HCT116 (cell line): ENCODE measurements around the gene HCRTR1. TPM values are rescaled to one million over a fixed set of nuclear protein-coding genes. Genes with fewer than 3 reads are reported as not detected.

Experiments
- ATAC-seq: fragments of 200-7000 bp; cut with Tn5 transposase; 2 replicates; pipeline ENCODE4 v1.9.1; 2020; ENCODE audit warnings: mild to moderate bottlenecking, moderate library complexity
- BruUV-seq: library from RNA; stranded (reverse); fragments of 400-500 nt; replicated peaks from 2 replicates; lab custom pipeline; 2021; lab: Mats Ljungman, UMichigan
- CTCF ChIA-PET: fragments of 300-600 bp; sonication (Branson Sonifier 250); formaldehyde crosslinking; loops from one replicate; lab custom pipeline; 2021; ENCODE audit warnings: antibody characterized with exemption; lab: Charles Lee
- POLR2A ChIA-PET: fragments of 300-600, 350-600 bp; sonication (Branson Sonifier 250); formaldehyde crosslinking; loops from one replicate; lab custom pipeline; 2021; ENCODE audit warnings: antibody characterized with exemption; lab: Charles Lee
- RAD21 ChIA-PET, 2 experiments: fragments of 300-600 bp; sonication (Branson Sonifier 250); formaldehyde crosslinking; loops; one replicate each; lab custom pipeline; 2023; ENCODE audit warnings: low total read pairs in 2 of 2; ENCODE audit not compliant: uncharacterized antibody in 2 of 2, unreplicated experiment in 2 of 2, low non-redundant PET in 1 of 2; lab: Charles Lee
- DNase-seq: peaks from one replicate; pipeline ENCODE4 v3.0.0-alpha.2; 2010; ENCODE audit warnings: low read depth, low spot score
- H2AFZ ChIP-seq: fragments of 200-600 bp; shearing (Covaris generic), sonication (generic); 2 replicates; pipeline ENCODE4 v1.6.1; 2017; ENCODE audit warnings: low read depth, mixed run types, mixed read lengths, antibody characterized with exemption, low read length; ENCODE audit not compliant: poor library complexity, severe bottlenecking
- H3K27ac ChIP-seq: 2 replicates; pipeline ENCODE4 v1.5.1; 2012; ENCODE audit warnings: low read depth, low read length
- H3K27me3 ChIP-seq: fragments of 200-600 bp; sonication (generic); 2 replicates; pipeline ENCODE4 v1.6.1; 2016; ENCODE audit warnings: mixed run types, low read length, mixed read lengths; ENCODE audit not compliant: insufficient read depth
- H3K36me3 ChIP-seq, 2 experiments: fragments of 200-500 bp in 1 of 2; fragments of 200-600 bp in 1 of 2; sonication (Bioruptor generic) in 1 of 2; sonication (generic) in 1 of 2; 2 replicates each; pipeline versions ENCODE4 v1.5.1 to v1.6.1; 2014 to 2016; ENCODE audit warnings: low read length in 2 of 2, inconsistent platforms in 1 of 2, mixed read lengths in 1 of 2, mixed run types in 1 of 2; ENCODE audit not compliant: insufficient read depth in 2 of 2, control insufficient read depth in 1 of 2
- H3K4me1 ChIP-seq, 2 experiments: fragments of 200-600 bp in 1 of 2; sonication (generic) in 1 of 2; 2 replicates each; pipeline versions ENCODE4 v1.5.1 to v1.6.1; 2012 to 2017; ENCODE audit warnings: low read length in 2 of 2, inconsistent platforms in 1 of 2, mild to moderate bottlenecking in 1 of 2, mixed read lengths in 1 of 2, mixed run types in 1 of 2, moderate library complexity in 1 of 2; ENCODE audit not compliant: insufficient read depth in 2 of 2, control insufficient read depth in 1 of 2
- H3K4me2 ChIP-seq: fragments of 200-600 bp; sonication (generic); 2 replicates; pipeline ENCODE4 v1.6.1; 2017; ENCODE audit warnings: mixed run types, low read length, mixed read lengths
- H3K4me3 ChIP-seq, 2 experiments: fragments of 200-600 bp in 1 of 2; sonication (generic) in 1 of 2; replicated peaks in 1 of 2; 2 replicates each; pipeline ENCODE4 v1.5.1; 2011 to 2016; ENCODE audit warnings: low read length in 2 of 2, control low read depth in 1 of 2, low read depth in 1 of 2, mild to moderate bottlenecking in 1 of 2, mixed read lengths in 1 of 2, mixed run types in 1 of 2
- H3K79me2 ChIP-seq: fragments of 200-600 bp; sonication (generic); 2 replicates; pipeline ENCODE4 v1.6.1; 2017; ENCODE audit warnings: mild to moderate bottlenecking, mixed run types, low read length, moderate library complexity, mixed read lengths; ENCODE audit not compliant: insufficient read depth
- H3K9ac ChIP-seq: fragments of 200-600 bp; sonication (generic); 2 replicates; pipeline ENCODE4 v1.6.1; 2016; ENCODE audit warnings: low read length, mixed read lengths
- H3K9me2 ChIP-seq: fragments of 200-600 bp; sonication (generic), shearing (Covaris generic); 2 replicates; pipeline ENCODE4 v1.6.1; 2017; ENCODE audit warnings: mixed run types, mild to moderate bottlenecking, moderate library complexity; ENCODE audit not compliant: insufficient read depth
- H3K9me3 ChIP-seq, 2 experiments: fragments of 200-500 bp in 1 of 2; fragments of 200-600 bp in 1 of 2; sonication (Bioruptor generic) in 1 of 2; sonication (generic) in 1 of 2; 2 replicates each; pipeline ENCODE4 v1.6.1; 2014 to 2017; ENCODE audit warnings: low read length in 2 of 2, mixed read lengths in 2 of 2, inconsistent platforms in 1 of 2, low read depth in 1 of 2, mild to moderate bottlenecking in 1 of 2, mixed run types in 1 of 2, moderate library complexity in 1 of 2; ENCODE audit not compliant: control insufficient read depth in 1 of 2, insufficient read depth in 1 of 2
- H4K20me1 ChIP-seq: fragments of 200-600 bp; sonication (generic), shearing (Covaris generic); 2 replicates; pipeline ENCODE4 v1.6.1; 2017; ENCODE audit warnings: mixed run types, mild to moderate bottlenecking, moderate library complexity; ENCODE audit not compliant: insufficient read depth
- ATF3 ChIP-seq: IDR thresholded peaks from 2 replicates; pipeline ENCODE4 v1.6.1; 2012
- CBX3 ChIP-seq: IDR thresholded peaks from 2 replicates; pipeline ENCODE4 v1.6.1; 2012; ENCODE audit warnings: low read depth
- CEBPB ChIP-seq: IDR thresholded peaks from 2 replicates; pipeline ENCODE4 v1.6.1; 2012; ENCODE audit warnings: low read depth
- ELF1 ChIP-seq: IDR thresholded peaks from 2 replicates; pipeline ENCODE4 v1.6.1; 2012; ENCODE audit warnings: low read depth, borderline replicate concordance
- EZH2 ChIP-seq: fragments of 200-600 bp; sonication (generic); IDR thresholded peaks from 2 replicates; pipeline ENCODE4 v1.6.1; 2017; ENCODE audit warnings: antibody characterized with exemption, mixed run types
- EZH2phosphoT487 ChIP-seq: fragments of 200-600 bp; IDR thresholded peaks from 2 replicates; pipeline ENCODE4 v1.6.1; 2018; ENCODE audit warnings: antibody characterized with exemption, borderline replicate concordance
- FOSL1 ChIP-seq: IDR thresholded peaks from 2 replicates; pipeline ENCODE4 v1.6.1; 2012; ENCODE audit warnings: low read depth
- JUND ChIP-seq: IDR thresholded peaks from 2 replicates; pipeline ENCODE4 v1.6.1; 2012
- MAX ChIP-seq: IDR thresholded peaks from 2 replicates; pipeline ENCODE4 v1.6.1; 2012
- POLR2AphosphoS5 ChIP-seq: IDR thresholded peaks from 2 replicates; pipeline ENCODE4 v1.6.1; 2011; ENCODE audit warnings: mild to moderate bottlenecking, low read depth, low read length, moderate library complexity
- RAD21 ChIP-seq: IDR thresholded peaks from 2 replicates; pipeline ENCODE4 v1.6.1; 2012; ENCODE audit warnings: low read depth, mild to moderate bottlenecking
- REST ChIP-seq: IDR thresholded peaks from 2 replicates; pipeline ENCODE4 v1.6.1; 2012; ENCODE audit warnings: low read depth
- SIN3A ChIP-seq: IDR thresholded peaks from 2 replicates; pipeline ENCODE4 v1.6.1; 2012; ENCODE audit warnings: low read depth
- SP1 ChIP-seq: IDR thresholded peaks from 2 replicates; pipeline ENCODE4 v1.6.1; 2012; ENCODE audit warnings: low read depth
- SRF ChIP-seq: IDR thresholded peaks from 2 replicates; pipeline ENCODE4 v1.6.1; 2012; ENCODE audit warnings: low read depth
- TCF7L2 ChIP-seq: IDR thresholded peaks from 2 replicates; pipeline ENCODE4 v1.7.0; 2011; ENCODE audit warnings: borderline replicate concordance, inconsistent platforms; ENCODE audit not compliant: insufficient read depth, insufficient read length; ENCODE audit errors: extremely low read depth
- YY1 ChIP-seq: IDR thresholded peaks from 2 replicates; pipeline ENCODE4 v1.6.1; 2011; ENCODE audit warnings: low read length, low read depth, moderate library complexity, mild to moderate bottlenecking; ENCODE audit not compliant: insufficient replicate concordance; ENCODE audit errors: extremely low read depth
- ZBTB33 ChIP-seq: IDR thresholded peaks from 2 replicates; pipeline ENCODE4 v1.6.1; 2011; ENCODE audit warnings: mild to moderate bottlenecking, low read length, moderate library complexity; ENCODE audit not compliant: insufficient replicate concordance; ENCODE audit errors: extremely low read depth
- ZNF274 ChIP-seq: fragments of 200-500 bp; sonication (Bioruptor generic); IDR thresholded peaks from 2 replicates; pipeline ENCODE4 v1.6.1; 2014; ENCODE audit warnings: mild to moderate bottlenecking, low read depth, low read length, inconsistent platforms
- intact Hi-C: fragments of 100-400 bp; cut with micrococcal nuclease; formaldehyde crosslinking; loops from 2 replicates; pipeline ENCODE4 v1.10.0; 2022
- total RNA-seq: library from RNA; stranded (reverse); gene quantifications from one replicate; pipeline ENCODE4 v1.2.1, GENCODE V29; 2021; ENCODE audit not compliant: unreplicated experiment

The HCRTR1 gene
- total RNA-seq, 1 experiment from 2014 or later = not detected

- Histone ChIP-seq H3K9ac (no peak overlapping the region), H3K4me1 (no peaks in the 10 kb centered on the region)
- TF ChIP-seq YY1 = no peak
- TF ChIP-seq ATF3 = no peak
- TF ChIP-seq JUND = no peak
- no peak for TF ChIP-seq CBX3
- TF ChIP-seq REST = no peak
- TF ChIP-seq TCF7L2 = no peak
- TF ChIP-seq FOSL1 = no peak
- no peak for TF ChIP-seq SIN3A
- TF ChIP-seq ZBTB33 = no peak
- no peak for TF ChIP-seq SP1
- TF ChIP-seq RAD21 = no peak
- no peak for TF ChIP-seq EZH2
- no peak for TF ChIP-seq CEBPB
- no peak for TF ChIP-seq MAX
- no peak for TF ChIP-seq EZH2phosphoT487
- TF ChIP-seq POLR2AphosphoS5 = no peak
- no peak for TF ChIP-seq ELF1
- TF ChIP-seq ZNF274 = no peak
- TF ChIP-seq SRF = no peak
- TF ChIP-seq, all 23 proteins: peak for 0
- intact Hi-C loops = no loop called here
- Histone ChIP-seq H3K9me2 (no peaks in the 10 kb centered on the region), H3K79me2 (no peaks in the 10 kb centered on the region), H3K4me3 (no peak overlapping the region), H3K27me3 (no peaks in the 10 kb centered on the region), H3K4me2 (no peak overlapping the region), H2AFZ (no peak overlapping the region), H3K27ac (no peak overlapping the region), H3K9me3 (no peaks in the 10 kb centered on the region), H3K36me3 (no peaks in the 10 kb centered on the region), H4K20me1 (no peaks in the 10 kb centered on the region)
- BruUV-seq = no TSS peak
- ChIA-PET POLR2A (no interaction called here), CTCF (no interaction called here), RAD21 (no interaction called here)
- DNase-seq (no peak), ATAC-seq (no peak)
Observed at GRCh38 chr1:31652891-31653499, 35.5 kb downstream of the HCRTR1 start.
